GM21447 (cell line): ENCODE measurements around the gene MARK1.

Experiments used
- ATAC-seq: cut with Tn5 transposase; IDR thresholded peaks from one replicate; pipeline ENCODE4 v1.9.1; 2021; ENCODE audit not compliant: unreplicated experiment

Gene MARK1

DNA sequence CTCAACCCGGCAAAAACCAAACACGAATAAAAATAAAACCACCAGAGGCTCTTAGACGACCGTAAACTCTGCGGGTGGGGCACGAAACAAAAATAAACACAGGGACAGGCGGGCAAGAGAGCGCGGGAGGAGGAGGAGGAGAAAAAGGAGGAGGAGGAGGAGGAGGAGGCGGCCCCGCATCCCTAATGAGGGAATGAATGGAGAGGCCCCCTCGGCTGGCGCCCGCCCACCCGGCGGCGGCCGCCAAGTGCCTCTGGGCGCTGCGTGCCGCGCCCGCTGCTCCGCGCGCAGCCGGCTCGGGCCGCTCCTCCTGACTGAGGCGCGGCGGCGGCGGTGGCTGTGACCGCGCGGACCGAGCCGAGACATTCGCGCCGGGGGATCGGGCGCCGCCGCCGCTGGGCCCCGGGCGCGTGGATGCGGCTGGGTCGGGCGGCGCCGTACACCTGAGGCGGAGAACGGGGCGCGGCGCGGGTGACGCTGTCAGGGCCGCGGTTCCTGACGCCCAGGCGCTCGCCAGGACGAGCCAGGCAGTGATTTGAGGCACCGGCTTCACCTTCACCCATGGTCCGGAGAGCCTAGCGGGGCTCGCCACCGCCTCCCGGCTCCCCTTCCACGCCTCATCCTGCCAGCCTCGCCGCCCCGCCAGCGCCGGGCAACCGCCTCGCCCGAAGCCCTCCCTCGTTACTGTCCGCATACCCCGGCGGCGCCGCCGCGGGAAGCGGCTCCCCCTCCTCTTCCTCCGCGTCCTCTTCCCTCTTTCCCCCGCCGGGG, at the start of gene MARK1:
MARK1 (plus strand) TSS at position 229 of the 771 bp plus-strand sequence. CDS start 687 bp downstream, outside the sequence.
- no peak for ATAC-seq

DNA sequence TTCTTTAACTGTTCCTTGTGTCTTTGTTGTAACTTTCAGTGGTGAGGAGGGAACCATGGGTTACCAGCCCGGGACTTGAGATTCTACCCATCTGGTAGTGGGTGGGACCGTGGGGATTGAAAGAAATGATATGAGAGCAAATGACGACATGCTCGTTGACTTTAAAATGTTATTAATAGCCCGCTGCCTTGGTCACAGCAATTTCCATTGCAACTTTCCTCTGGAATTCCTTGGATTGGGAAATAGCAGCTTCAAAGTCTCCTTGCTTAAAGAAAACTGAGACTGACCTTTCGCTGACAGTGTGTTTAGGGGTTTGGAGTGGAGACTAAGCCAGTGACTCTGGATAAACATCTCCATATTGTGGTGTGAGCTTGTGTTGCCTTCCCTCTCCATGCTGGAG, 44.2 kb upstream of the MARK1 start:
- no peak for ATAC-seq

DNA sequence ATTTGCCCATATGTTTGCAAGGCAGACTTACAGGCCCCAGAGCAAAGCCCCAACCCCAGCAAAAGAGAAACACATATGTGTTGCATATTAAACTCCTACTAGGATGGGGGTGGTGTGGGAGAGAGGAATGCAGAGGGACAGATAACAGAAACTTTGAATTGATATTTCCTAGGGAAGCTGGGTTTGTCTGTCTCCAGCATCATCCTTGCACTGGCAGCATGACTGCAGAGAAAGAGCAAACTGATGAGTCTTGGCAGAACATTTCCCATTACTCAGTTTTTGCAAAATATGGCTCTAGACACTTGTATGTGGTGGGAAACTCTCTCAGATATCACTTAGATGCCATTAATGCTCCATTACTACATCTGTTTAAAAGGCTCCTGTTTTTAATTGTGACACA, 43.8 kb upstream of the MARK1 start:
- ATAC-seq, result no peak

DNA sequence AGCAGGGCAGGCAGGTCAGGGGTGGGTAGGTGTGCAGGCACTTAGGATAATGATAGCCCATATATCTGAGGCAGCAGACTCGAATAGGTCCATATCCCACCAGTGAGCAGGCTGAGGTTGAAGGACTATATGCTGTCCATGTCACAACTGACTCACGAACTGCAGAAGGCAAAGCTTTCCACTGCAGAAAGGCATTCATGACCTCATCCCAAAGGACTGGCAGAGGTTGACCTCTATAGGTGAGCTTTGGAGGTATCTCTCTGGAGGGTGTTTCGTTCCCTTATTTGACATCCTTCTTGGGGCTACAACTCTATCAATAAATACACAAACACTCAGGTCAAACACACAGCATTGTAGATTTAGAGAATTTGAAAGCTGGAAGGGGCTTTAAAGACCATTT, 42.8 kb upstream of the MARK1 start:
- ATAC-seq, result no peak

DNA sequence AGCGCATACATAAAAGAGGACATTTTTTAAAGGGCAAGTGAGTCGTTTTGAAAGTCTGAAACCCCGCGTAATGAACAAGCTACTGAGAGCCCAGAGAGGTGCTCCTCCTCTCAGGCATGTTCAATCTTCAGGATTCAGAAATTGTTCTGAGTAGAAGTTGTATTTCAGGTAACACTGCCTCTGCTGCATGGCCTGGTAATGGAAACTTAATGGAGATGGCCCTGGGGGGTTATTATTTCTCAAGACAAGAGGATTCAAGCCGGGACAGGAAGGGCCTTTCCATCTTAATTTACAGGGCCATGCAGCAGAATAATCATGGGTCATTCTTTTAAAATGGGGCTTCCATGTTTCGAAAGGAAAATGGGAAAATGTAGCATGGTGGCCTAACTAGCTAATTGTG, 42.1 kb upstream of the MARK1 start:
- no peak for ATAC-seq

DNA sequence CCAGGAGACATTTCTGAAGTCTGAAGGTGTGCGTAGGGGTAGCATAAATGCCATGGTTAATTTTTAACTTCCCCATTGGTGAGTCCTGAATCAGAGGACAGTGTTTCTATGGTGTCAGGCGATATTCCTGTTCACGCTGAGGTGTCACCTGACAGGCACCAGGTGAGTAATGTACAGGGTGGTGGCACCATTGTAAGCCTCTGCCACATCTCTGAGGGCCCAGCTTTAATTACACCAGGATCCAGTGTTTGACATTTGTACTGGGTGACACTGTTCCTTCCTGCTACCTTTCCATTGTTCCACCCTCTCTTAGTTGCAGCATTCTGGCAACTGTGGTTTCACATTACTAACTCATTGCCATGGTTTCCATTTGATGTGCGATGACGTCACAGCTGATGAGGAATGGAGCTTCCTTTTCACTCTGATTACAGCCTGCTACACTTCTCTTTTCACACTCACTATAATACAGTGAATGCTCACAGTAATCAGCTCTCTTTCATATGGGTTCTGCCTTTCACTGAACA, 40.6 kb upstream of the MARK1 start:
- no peak for ATAC-seq

DNA sequence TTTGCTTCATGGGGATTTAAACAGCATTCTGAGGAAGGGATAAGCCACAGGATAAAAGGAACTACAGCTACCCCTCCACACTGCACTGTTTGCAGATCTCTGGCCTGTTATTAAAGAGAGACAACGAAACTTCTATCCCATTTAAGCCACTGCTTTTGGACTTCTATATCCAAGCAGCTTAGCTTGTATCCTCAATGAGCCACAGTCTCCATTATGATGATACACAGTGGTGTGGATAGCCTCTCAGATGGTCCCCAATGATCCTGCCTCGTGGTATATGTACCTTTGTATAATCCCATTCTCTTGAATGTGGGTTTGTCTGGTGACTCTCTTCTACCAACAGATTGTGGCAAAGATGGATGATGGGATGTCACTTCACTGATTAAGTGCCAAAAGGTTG, 36.0 kb upstream of the MARK1 start:
- ATAC-seq, result no peak

DNA sequence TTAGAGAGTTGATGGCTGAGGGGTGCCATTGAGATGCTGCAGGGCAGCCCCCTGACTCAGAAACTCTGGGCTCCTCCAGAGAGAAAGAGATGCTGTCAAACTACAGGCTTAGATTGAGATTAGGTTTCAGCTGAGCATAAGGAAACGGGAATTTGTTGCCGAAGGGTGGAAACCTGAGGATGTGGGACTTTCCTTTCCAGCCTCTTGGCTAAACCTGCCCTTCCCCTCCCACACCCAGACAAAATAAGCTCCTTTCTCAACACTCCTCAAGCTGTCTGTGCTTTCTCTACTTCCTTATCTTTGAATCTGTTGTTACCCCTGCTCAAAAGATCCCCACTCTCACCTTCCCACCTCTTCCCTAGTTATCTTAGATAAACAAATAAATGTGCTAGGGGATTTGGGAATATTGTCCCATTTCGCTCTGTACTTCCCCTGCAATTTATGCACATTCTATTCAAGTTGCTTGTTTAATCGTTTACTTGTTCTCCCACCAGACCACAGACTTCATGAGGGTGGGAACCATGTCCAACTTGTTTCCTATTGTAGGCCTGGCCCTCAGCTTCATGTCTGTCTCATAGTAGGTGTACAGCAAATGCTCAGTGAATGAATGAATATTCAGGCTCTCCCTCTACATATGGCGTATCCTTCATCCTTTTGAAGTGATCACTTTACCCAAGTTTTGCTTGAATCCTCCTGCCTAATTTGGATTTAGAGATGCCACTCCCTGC, 30.6 kb upstream of the MARK1 start:
- no peak for ATAC-seq

DNA sequence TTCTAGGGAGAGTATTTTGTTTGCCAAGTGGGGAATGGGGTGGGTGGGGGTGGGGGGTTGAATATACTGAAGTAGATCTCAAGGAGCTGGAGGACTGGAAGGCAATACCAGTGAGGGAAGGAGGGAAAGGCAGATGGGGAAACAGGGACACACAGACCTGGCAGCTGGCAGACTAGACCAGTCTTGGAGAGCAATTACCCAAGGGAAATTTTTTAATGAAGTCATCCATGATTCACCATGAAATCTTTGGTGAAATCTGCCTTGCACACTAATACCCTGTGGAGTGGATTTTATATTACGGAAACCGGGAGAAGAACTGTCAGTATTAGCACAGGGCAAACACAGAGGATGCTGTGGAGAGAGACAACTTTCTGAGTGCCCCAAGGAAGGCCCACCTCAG, 29.7 kb upstream of the MARK1 start:
- ATAC-seq, result no peak

DNA sequence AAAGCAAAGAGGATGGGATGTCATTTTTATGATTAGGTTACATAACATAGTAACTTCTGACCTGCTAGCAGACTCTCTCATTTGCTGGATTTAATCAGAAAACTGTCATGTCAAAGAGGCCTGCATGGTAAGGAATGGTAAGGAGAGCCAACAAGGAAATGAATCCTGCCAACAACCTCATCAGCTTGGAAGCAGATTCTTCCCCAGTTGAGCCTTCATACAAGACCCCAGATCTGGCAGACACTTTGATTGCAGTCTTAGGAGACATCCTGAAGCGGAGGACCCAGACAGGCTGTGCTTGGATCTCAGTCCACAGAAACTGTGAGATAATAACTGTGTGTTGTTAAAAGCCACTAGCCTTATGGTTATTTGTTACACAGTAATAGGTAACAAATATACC, 27.6 kb upstream of the MARK1 start:
- ATAC-seq, result no peak

DNA sequence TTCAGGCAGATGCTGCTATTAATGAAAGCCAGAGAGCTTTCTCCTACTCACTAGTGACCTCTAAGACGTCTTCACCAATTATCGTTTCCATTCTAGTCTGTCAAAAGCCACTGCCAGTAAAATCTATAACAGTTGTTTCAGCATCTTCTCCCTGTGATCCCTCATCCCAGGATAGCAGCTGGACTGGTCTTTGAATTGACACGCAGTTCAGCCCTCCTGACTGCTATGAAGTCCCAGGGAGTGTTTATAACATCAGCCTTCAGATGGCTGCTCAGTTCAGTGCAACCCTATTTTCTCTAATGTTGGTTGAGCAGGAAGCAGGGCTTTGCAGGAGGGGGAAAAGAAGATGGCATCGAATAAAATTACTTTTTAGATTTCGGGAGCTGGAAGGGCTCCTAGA, 23.6 kb upstream of the MARK1 start:
- ATAC-seq, result no peak

DNA sequence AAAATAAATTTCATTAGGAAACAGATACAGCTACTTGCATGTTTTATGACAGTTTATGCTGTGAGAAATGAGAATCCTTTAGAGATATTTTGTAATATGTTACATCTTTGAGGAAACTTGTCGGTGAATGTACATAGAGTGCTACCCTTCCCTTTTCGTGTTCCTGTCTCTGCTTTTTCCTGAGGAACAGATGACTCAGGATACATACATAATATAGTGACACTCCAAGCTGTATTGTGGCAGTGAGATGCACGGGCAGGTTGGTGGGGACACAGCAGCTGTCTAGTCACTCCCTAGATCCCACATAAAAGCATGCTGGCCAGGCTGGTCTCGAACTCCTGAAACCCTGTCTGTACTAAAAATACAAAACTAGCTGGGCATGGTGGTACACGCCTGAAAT, 20.9 kb upstream of the MARK1 start:
- no peak for ATAC-seq

DNA sequence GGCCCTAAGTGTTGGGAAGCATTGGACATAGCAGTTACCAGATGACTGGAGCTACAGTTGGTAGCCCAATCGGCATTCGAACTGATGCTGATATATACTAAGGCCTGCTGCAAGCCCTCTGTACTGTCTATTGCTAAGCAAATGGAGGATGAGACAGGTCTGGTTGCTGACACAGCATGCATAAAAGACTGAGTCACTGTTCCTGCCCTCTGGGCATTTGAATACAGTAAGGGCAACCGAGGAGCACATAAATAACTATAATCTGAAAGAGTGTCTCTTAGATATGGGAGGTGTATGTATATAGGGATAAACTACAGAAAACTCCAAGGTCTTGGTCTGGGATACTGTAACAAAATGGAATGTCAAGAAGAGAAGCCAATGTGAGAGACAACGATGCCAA, 16.8 kb upstream of the MARK1 start:
- no peak for ATAC-seq

DNA sequence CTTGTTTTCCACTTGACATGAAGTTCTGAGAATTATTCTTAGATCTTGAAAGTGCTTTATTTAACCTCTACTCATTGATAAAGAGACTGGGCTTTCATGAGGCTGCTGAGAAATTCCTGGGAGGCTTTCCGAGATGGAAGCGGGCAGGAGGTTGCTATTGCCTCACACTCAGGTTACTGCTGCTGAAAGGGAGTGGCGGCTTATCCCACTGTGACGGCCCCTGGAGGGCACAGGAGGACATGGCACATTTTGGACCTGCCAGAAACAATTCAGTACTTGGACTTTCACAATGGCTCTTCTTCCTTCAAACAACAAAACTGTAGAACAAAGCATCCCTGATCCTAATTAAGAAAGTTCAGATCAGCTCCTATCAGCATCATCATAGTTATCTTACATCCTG, 16.2 kb upstream of the MARK1 start:
- no peak for ATAC-seq

DNA sequence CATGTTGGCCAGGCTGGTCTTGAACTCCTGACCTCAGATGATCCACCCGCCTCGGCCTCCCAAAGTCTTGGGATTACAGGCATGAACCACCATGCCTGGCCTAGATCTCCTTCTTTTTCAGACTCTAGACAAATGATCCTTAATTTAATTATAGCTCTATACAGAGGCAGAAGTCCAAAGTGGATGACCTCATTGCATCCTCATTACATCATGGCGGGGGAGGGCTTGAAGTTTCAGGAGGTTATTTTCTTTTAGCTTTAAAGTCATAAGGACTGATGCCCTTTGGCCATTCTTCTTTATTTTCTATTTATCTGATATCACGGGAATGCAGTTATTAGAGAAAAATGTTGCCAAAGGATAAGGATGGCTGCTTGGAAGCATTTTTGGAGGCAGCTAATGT, 14.1 kb upstream of the MARK1 start:
- ATAC-seq, result no peak

DNA sequence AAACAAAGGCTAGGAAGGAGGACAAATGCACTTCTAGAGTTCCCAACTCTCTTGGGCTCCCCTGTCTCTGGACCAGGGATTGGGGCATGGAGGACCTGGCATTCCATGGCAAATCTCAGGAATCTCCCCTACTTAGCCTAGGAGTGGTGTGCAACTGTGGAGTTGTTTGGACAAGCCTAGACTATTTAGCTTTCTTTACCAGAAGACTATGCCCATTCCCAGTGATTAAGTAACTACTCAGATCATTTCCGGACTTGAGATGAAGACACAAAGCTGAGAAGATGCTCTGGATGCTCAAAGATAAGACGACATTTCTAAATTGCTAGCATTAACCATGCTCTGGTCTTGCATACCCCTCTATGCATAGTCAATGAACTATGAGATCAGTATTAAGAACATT, 13.7 kb upstream of the MARK1 start:
- no peak for ATAC-seq

DNA sequence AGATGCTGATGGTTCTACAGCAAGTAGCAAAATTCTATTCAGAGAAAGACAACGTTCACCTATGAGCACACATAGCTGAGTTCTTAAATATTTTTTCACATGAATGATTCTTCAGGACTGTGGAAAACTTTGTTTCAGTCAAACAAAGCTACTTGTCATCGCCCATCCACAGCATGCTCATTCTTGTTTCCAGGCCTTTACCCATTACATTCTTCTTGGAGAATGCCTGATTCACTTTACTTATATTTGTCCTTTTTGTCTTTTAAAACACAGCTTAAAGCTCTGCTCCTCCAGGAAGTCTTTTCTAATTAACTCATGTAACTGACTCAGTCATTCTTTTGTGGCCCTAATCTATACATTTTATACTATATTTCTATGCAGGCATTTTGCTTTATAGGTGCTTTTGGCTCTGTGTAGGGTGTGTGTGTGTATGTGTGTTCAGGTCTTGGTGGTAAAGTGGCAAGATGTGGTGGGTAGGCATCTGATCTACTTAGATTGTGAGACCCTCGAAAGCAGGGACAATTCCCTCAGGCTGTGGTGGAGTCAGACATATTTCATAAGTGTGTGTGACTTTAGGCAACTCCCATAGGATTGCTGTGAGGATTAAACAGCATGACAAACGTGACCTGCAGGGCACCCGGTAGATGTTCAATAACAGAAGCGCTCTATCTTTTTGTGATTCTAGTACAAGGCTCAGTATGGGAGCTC, 11.8 kb upstream of the MARK1 start:
- no peak for ATAC-seq

DNA sequence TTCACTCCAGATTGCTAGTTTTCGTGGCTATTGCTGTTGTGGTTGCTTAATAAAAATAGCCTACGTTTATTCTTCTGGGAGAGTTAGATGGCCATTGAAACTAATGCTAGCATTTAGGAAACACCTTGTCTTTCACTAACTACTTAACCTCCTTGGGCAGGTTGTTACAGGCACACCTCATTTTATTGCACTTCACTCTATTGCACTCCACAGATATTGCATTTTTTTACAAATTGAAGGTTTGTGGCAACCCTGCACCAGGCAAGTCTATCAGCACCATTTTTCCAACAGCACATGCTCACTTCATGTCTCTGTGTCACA, 11.3 kb upstream of the MARK1 start:
- ATAC-seq, result no peak

DNA sequence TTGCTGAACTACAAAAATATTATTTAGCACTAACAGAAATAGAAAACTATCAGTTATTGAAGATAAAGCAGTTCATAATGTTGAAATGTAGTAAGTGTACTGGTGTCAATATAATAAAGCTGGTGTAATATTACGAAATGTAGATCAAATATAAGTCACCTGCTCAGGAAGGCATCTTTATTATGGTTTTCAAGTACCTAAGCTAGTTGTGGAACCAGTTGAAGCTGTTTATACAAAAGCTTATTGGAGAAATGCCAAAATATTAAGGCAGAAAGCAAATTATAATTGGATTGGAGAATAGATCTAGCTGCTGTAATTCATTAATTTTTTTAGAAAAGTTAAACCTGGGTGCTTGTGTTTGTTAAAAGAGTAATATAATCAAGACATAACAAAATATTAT, 6.2 kb upstream of the MARK1 start:
- no peak for ATAC-seq

DNA sequence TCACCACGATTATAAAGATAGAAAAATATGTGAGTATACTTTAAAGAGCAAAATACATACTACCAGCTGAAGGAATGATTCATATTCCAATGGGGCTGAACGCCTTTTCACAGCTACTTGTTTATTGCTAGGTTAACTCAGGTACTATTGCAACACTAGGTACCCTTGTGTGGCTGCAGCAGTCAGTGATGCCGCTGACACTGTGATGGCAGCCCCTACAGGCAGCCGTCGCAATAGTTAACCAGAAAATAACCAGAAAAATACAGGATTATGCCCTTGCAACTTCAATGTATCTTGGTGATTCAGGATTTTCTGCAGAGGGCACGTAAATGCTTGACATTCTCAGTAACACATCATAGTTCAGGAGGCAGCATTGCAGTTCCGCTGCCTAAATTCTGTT, 1.6 kb upstream of the MARK1 start:
- ATAC-seq, result no peak

DNA sequence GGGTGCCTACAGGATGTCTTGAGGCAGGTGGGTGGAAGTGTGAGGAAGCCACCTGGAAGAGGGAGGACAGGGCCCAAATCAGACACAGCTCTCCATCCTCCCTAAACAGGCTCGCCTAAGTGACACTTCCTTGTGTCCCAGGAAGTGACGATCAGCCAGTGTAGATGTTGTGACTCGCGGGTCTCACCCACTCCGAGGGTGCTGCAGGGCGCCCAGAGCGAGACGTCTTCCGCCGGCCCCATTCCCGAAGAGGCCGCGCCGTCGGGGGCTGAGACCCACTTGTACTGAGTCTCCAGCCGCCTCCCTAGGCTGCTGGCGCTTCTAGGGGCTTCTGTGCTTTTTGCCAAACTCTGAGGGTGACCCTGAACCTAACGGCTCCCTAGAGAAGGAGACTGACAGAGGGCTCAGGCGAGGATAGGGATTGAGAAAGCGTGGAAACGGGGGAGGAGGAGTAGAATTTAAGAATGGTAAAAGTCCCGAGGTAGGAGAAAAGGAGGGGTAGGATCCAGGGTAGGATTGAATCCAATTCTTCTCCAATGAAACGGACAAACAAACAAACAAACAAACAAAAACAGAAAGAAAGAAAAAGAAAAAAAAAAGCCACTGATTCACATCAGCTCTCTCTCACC, 543 bp upstream of the MARK1 start:
- peak; percentile 57 for ATAC-seq
